Nephron (organoid): ENCODE results near the gene POC1A.

Experiments used
- H3K27ac Mint-ChIP-seq, 3 experiments: 2 replicates each; pipeline ENCODE4 v1.8.0; 2020; ENCODE audit warnings: mixed read lengths in 3 of 3, mild to moderate bottlenecking in 2 of 3, moderate library complexity in 1 of 3
- H3K27me3 Mint-ChIP-seq: 2 replicates; pipeline ENCODE4 v1.8.0; 2021; ENCODE audit warnings: low read depth, mild to moderate bottlenecking, moderate library complexity, mixed read lengths
- H3K36me3 Mint-ChIP-seq: 2 replicates; pipeline ENCODE4 v1.8.0; 2020; ENCODE audit warnings: low read depth, mixed read lengths
- H3K4me1 Mint-ChIP-seq: 2 replicates; pipeline ENCODE4 v1.8.0; 2020; ENCODE audit warnings: mixed read lengths
- H3K4me3 Mint-ChIP-seq, 3 experiments: 2 replicates each; pipeline ENCODE4 v1.8.0; 2020; ENCODE audit warnings: mild to moderate bottlenecking in 3 of 3, mixed read lengths in 3 of 3, moderate library complexity in 2 of 3
- H3K9me3 Mint-ChIP-seq: 2 replicates; pipeline ENCODE4 v1.8.0; 2020; ENCODE audit warnings: mixed read lengths
- CTCF ChIP-seq, 3 experiments: fragments of 200-600 bp; sonication (generic); IDR thresholded peaks; one replicate each; pipeline ENCODE4 v1.5.0; 2021; ENCODE audit warnings: antibody characterized with exemption in 3 of 3; ENCODE audit not compliant: unreplicated experiment in 3 of 3

The POC1A gene

GRCh38 chr3:52123106-52123725 is 31.0 kb downstream of the POC1A start:
- Mint-ChIP-seq H3K27ac (peak overlapping the region in 2 of 3 experiments; percentile 31 to 49), H3K27me3 (peaks cover 7% of the 10 kb centered on the region)

GRCh38 chr3:52122491-52122890 is 31.7 kb downstream of the POC1A start:
- no peak overlapping the region for H3K4me3 Mint-ChIP-seq
- H3K9me3 Mint-ChIP-seq: no peaks in the 10 kb centered on the region
- peaks cover 36% of the 10 kb centered on the region for H3K4me1 Mint-ChIP-seq
- no peak for TF ChIP-seq CTCF (IDR thresholded peaks at IDR 0.05; ENCODE audit: unreplicated experiment in 3 of 3)
- peak overlapping the region in 2 of 3 experiments; percentile 31 to 49 for H3K27ac Mint-ChIP-seq
- peaks cover 7% of the 10 kb centered on the region for H3K27me3 Mint-ChIP-seq
- peaks cover 6% of the 10 kb centered on the region for H3K36me3 Mint-ChIP-seq

More at GRCh38 chr3:52123106-52123725, 31.0 kb downstream of the POC1A start:
- no peak overlapping the region for H3K4me3 Mint-ChIP-seq
- peaks cover 6% of the 10 kb centered on the region for H3K36me3 Mint-ChIP-seq
- TF ChIP-seq CTCF (IDR thresholded peaks at IDR 0.05; ENCODE audit: unreplicated experiment in 3 of 3): peak; percentile 87 to 94 (median 94)
- H3K9me3 Mint-ChIP-seq: no peaks in the 10 kb centered on the region
- H3K4me1 Mint-ChIP-seq: peaks cover 42% of the 10 kb centered on the region

- Mint-ChIP-seq H3K9me3 (no peaks in the 10 kb centered on the region), H3K4me3 (no peak overlapping the region), H3K4me1 (peaks cover 36% of the 10 kb centered on the region), H3K27ac (peak overlapping the region in 1 of 3 experiments; percentile 31), H3K36me3 (peaks cover 6% of the 10 kb centered on the region), H3K27me3 (peaks cover 7% of the 10 kb centered on the region)
- no peak for TF ChIP-seq CTCF (IDR thresholded peaks at IDR 0.05; ENCODE audit: unreplicated experiment in 3 of 3)
Observed at GRCh38 chr3:52121813-52122212, 32.4 kb downstream of the POC1A start.

DNA sequence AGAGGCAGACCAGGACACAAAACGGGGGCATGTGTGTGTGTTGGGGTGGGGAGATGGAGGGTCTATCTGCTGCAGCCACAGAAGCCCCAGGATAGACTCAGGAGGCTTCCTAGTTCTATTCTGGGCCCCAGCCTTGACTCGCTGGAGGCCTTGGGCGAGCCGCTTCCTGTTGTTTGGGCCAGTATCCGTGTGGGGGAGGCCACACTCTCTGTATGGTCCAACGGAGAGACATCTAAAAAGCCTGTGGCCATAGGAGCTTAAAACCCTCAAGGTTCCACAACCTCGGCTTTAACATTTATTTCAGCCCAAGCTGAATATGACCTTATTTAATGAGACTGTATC is 32.8 kb downstream of the POC1A start:
- H3K4me1 Mint-ChIP-seq: peaks cover 36% of the 10 kb centered on the region
- no peak for TF ChIP-seq CTCF (IDR thresholded peaks at IDR 0.05; ENCODE audit: unreplicated experiment in 3 of 3)
- H3K4me3 Mint-ChIP-seq: no peak overlapping the region
- peaks cover 7% of the 10 kb centered on the region for H3K27me3 Mint-ChIP-seq
- H3K36me3 Mint-ChIP-seq: peaks cover 6% of the 10 kb centered on the region
- no peaks in the 10 kb centered on the region for H3K9me3 Mint-ChIP-seq
- H3K27ac Mint-ChIP-seq: peak overlapping the region; percentile 6 to 79 (median 73)

DNA sequence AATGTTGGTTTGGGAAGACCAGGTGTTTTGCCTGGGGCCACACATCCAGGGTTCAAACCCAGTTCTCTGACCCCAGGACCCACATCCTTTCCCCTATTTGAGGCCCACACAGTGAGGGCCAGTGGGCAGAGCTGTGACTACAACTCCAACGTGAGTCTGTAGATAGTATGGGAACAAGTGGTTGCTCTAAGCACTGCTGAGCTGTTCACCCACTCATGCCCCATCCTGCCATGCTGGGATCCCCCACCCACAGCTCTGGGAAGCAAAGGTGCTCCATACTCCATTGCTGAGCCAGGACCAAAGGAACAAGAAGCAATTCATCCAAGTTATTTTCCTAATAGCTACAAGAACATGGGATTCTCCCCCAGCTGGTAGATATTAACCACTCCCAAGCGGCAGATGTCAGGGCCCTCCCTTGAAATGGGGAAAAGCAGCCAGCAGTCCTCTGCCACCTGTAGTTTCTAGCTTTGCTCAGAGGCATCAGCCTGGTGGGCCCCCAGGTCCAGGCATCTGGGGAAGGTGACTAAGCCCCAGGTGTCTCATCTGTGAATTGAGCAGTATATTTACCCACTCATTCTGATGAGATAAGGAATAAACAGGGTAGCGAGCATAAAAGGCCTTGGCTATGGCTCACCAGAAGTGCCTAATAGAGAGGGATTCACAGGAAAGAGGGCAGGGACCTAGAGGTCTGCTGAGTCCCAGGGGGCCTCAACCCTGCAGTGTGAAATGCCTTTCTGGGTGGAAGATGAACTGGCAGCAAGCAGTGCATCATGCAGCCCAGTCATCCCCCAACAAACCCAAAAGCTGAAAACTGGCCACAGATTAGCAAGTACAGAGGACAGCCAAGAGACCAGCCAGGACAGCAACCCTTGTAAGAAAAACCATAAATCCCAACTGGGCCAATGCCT is 33.4 kb downstream of the POC1A start:
- no peak for TF ChIP-seq CTCF (IDR thresholded peaks at IDR 0.05; ENCODE audit: unreplicated experiment in 3 of 3)
- Mint-ChIP-seq H3K27ac (peak overlapping the region; percentile 6 to 79 (median 73)), H3K9me3 (no peaks in the 10 kb centered on the region), H3K27me3 (peaks cover 7% of the 10 kb centered on the region), H3K4me1 (peaks cover 36% of the 10 kb centered on the region), H3K4me3 (no peak overlapping the region), H3K36me3 (peaks cover 6% of the 10 kb centered on the region)
